Duodenal mucosa (tissue), 2 donors: ENCODE measurements around the gene PBRM1.

Experiments
- H3K27ac ChIP-seq: one replicate; pipeline ENCODE4 v1.7.0; 2013; ENCODE audit warnings: low read depth, low read length
- H3K27me3 ChIP-seq, 2 donors: one replicate each; pipeline ENCODE4 v1.7.0; 2013; ENCODE audit warnings: low read length in 2 of 2, control low read depth in 1 of 2; ENCODE audit not compliant: insufficient read depth in 2 of 2, control insufficient read depth in 1 of 2
- H3K36me3 ChIP-seq, 2 donors: one replicate each; pipeline ENCODE4 v1.7.0; 2013; ENCODE audit warnings: low read length in 2 of 2, control low read depth in 1 of 2; ENCODE audit not compliant: insufficient read depth in 2 of 2, control insufficient read depth in 1 of 2
- H3K4me1 ChIP-seq, 2 donors: one replicate each; pipeline ENCODE4 v1.7.0; 2013; ENCODE audit warnings: low read length in 2 of 2, control low read depth in 1 of 2; ENCODE audit not compliant: insufficient read depth in 2 of 2, control insufficient read depth in 1 of 2
- H3K4me3 ChIP-seq, 2 donors: one replicate each; pipeline ENCODE4 v1.7.0; 2013; ENCODE audit warnings: low read length in 2 of 2, low read depth in 1 of 2
- H3K9ac ChIP-seq, 2 donors: one replicate each; pipeline ENCODE4 v1.7.0; 2013; ENCODE audit warnings: low read length in 2 of 2, low read depth in 1 of 2
- H3K9me3 ChIP-seq, 2 donors: one replicate each; pipeline ENCODE4 v1.7.0; 2013; ENCODE audit warnings: low read length in 2 of 2, control low read depth in 1 of 2; ENCODE audit not compliant: control insufficient read depth in 1 of 2

Gene PBRM1

DNA sequence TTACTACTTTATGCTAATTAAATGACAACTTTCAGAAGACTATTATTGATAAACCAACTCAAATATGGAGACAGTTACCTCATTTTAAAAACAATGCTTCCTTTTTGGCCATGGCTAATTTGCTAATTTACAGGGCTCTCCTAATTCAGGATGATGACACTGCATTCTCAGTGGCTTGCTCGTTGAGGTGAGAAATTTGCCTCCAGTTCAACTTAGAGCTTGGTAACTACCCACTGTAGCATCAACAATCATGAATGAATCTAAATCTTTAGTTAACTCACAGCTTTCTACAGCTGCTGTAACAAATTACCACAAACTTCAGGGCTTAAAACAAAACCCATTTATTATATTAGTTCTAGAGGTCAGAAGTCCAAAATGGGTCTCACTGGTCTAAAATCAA lies 14.0 kb downstream of the PBRM1 start:
- Histone ChIP-seq H3K9ac (no peak overlapping the region), H3K4me3 (no peak overlapping the region), H3K27ac (no peak overlapping the region), H3K4me1 (peaks cover 6 to 7% of the 10 kb centered on the region in 2 donors), H3K27me3 (no peaks in the 10 kb centered on the region), H3K36me3 (peaks cover 0 to 58% of the 10 kb centered on the region in 2 donors), H3K9me3 (no peaks in the 10 kb centered on the region)

GRCh38 chr3:52670621-52671521 lies 14.8 kb downstream of the PBRM1 start:
- Histone ChIP-seq H3K9me3 (no peaks in the 10 kb centered on the region), H3K4me1 (peaks cover 6 to 7% of the 10 kb centered on the region in 2 donors), H3K4me3 (no peak overlapping the region), H3K27ac (no peak overlapping the region), H3K36me3 (peaks cover 0 to 55% of the 10 kb centered on the region in 2 donors), H3K27me3 (no peaks in the 10 kb centered on the region), H3K9ac (no peak overlapping the region)

DNA sequence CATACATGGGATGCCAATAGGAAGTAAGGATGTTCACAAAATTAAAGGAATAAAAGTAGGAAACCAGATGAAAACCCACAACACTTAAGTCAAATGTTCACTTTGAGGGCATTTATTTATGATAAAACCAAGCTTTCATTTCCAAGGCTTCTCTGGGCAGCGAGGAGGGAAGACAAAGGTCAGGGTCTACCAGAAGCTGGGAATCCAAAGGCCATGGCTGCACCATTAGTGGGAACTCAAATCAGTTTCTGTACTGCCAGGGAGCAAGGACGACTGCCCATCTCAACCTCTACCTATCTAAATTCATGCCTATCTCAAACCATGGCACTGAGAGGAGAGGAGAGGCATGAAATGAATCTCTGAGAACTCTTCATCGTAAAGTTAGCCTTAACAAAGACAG lies 22.6 kb downstream of the PBRM1 start:
- H3K27me3 ChIP-seq = no peaks in the 10 kb centered on the region
- no peak overlapping the region for H3K9ac ChIP-seq
- no peak overlapping the region for H3K27ac ChIP-seq
- H3K36me3 ChIP-seq = peaks cover 18 to 68% of the 10 kb centered on the region in 2 donors
- no peaks in the 10 kb centered on the region for H3K9me3 ChIP-seq
- no peak overlapping the region for H3K4me3 ChIP-seq
- H3K4me1 ChIP-seq = no peaks in the 10 kb centered on the region

- peaks cover 23 to 79% of the 10 kb centered on the region in 2 donors for H3K36me3 ChIP-seq
- no peaks in the 10 kb centered on the region for H3K27me3 ChIP-seq
- H3K9me3 ChIP-seq = no peaks in the 10 kb centered on the region
- no peak overlapping the region for H3K27ac ChIP-seq
- H3K4me3 ChIP-seq = no peak overlapping the region
- no peaks in the 10 kb centered on the region for H3K4me1 ChIP-seq
- H3K9ac ChIP-seq = no peak overlapping the region
These were observed 25.7 kb downstream of the PBRM1 start for GRCh38 chr3:52660046-52660445.

DNA sequence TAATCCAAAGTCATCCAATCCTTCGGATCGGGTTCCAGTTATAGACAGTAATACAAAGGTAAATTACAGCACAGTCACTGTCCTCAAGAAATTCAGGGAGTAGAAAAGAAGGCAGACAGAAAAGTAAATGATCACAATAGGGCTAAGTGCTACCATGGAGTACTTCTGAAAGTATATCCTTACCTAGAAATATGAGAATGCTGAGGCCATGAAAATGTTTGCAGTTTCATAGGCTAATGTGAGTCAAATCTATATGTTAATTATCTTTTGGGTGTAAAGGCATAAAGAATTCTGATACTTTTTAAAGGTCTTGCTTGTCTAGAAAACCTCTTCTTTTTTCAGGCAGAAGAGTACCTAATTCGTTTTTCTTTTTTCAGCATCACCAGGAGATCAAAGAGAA lies 29.8 kb downstream of the PBRM1 start:
- Histone ChIP-seq H3K9me3 (no peaks in the 10 kb centered on the region), H3K27ac (no peak overlapping the region), H3K9ac (no peak overlapping the region), H3K4me3 (no peak overlapping the region), H3K36me3 (peaks cover 24 to 75% of the 10 kb centered on the region in 2 donors), H3K27me3 (no peaks in the 10 kb centered on the region), H3K4me1 (no peaks in the 10 kb centered on the region)

DNA sequence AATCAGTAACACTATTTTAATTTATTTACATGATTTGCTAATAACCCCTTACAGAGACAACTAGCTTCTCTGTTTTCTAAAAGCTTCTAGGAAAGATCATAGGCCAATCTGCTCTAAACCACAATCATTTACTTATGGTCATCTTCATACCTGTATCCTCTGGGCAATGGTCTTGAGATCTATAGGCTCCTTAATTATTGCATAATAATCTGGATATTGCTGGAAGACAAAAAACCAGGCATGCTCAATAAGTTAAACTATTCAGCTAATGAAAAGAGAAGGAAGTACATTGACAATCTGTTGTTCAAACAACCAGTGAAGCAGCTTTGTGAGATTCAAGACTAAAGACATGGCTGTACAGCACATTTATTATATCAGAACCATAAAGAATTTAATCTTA lies 34.1 kb downstream of the PBRM1 start:
- Histone ChIP-seq H3K27me3 (no peaks in the 10 kb centered on the region), H3K4me3 (no peak overlapping the region), H3K36me3 (peaks cover 33 to 68% of the 10 kb centered on the region in 2 donors), H3K4me1 (no peaks in the 10 kb centered on the region), H3K27ac (no peak overlapping the region), H3K9me3 (no peaks in the 10 kb centered on the region), H3K9ac (no peak overlapping the region)

DNA sequence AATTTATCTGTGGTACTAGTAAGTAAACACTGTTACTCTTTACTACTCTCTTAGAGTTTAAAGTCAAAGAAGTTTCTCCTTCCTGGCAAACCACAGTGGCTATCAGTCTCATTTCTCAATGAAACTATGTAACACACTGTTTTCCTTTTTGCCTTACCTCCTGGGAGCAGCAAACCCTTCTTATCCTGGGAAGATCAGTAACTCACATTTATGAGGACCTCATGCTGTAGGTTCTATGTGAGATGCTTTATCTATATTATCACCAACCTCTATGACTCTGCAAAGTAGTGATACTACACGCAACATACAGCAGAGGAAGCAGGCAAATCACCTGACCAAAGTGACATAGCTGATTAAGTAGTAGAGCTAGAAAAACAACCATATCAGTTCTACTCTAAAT lies 35.3 kb downstream of the PBRM1 start:
- no peaks in the 10 kb centered on the region for H3K27me3 ChIP-seq
- peaks cover 28 to 59% of the 10 kb centered on the region in 2 donors for H3K36me3 ChIP-seq
- no peak overlapping the region for H3K27ac ChIP-seq
- H3K9ac ChIP-seq = no peak overlapping the region
- no peak overlapping the region for H3K4me3 ChIP-seq
- no peaks in the 10 kb centered on the region for H3K9me3 ChIP-seq
- H3K4me1 ChIP-seq = no peaks in the 10 kb centered on the region

DNA sequence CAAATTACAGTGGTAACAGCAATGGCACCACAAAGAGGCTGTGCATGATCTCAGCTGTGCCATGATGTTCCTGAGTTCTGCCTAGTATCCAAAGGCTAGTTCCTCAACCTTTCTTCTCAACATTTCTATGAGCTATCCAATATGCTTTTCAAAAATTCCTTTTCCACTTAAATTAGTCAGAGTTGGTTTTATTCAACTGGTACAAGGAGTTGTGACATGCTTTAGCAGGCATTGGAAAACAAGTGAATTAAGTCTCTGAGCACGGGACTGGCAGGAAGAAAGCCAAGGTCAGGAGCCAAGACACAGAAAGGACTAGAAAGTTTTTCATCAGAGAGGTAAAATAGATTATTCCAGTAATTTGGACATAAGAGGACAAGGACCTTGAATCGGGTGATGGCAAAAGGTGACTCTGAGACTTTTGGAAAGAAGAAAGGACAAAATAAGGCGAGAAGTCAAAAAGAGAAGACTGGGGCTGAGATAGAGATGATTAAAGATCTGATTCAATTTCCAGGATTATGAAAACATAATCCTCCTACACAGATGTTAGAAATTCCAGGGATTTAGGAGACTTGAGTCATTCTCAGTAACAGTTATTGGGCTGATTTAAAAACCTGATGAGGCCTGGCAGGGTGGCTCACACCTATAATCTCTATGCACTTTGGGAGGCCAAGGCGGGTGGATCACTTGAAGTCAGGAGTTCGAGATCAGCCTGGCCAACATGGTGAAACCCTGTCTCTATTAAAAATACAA lies 36.1 kb downstream of the PBRM1 start:
- Histone ChIP-seq H3K4me1 (no peaks in the 10 kb centered on the region), H3K27ac (no peak overlapping the region), H3K36me3 (peaks cover 27 to 52% of the 10 kb centered on the region in 2 donors), H3K27me3 (no peaks in the 10 kb centered on the region), H3K9ac (no peak overlapping the region), H3K9me3 (no peaks in the 10 kb centered on the region), H3K4me3 (no peak overlapping the region)

DNA sequence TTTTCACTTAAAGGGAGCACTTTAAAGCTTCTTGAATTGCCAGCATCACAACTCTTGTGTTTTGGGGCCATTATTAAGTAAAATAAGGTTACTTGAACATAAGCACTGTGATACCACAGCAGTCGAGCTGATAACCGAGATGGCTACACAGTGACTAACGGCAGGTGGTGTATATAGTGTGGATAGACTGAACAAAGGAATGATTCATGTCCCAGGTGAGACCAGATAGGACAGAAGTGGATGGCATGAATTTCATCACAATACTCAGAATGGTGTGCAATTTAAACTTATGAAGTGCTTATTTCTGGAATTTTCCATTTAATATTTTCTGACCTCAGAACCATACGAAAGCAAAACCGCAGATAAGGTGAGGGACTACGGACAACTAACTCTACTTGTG lies 40.2 kb downstream of the PBRM1 start:
- Histone ChIP-seq H3K4me3 (no peak overlapping the region), H3K9me3 (no peaks in the 10 kb centered on the region), H3K27ac (no peak overlapping the region), H3K27me3 (no peaks in the 10 kb centered on the region), H3K36me3 (peaks cover 24 to 61% of the 10 kb centered on the region in 2 donors), H3K9ac (no peak overlapping the region), H3K4me1 (no peaks in the 10 kb centered on the region)

- Histone ChIP-seq H3K4me3 (no peak overlapping the region), H3K4me1 (no peaks in the 10 kb centered on the region), H3K27ac (no peak overlapping the region), H3K9ac (no peak overlapping the region), H3K27me3 (no peaks in the 10 kb centered on the region), H3K9me3 (no peaks in the 10 kb centered on the region), H3K36me3 (peaks cover 18 to 62% of the 10 kb centered on the region in 2 donors)
These were observed 49.0 kb downstream of the PBRM1 start for GRCh38 chr3:52636673-52637072.
